DMS79 treated with DMSO at 0.1 percent for 48 hours (cell line): ENCODE results near the gene GATC.
A peak's percentile ranks its signal among the peaks of the same experiment; 100 is the strongest.
"Not testable (repeated sequence)": the region's sequence is repeated elsewhere in the genome, so short reads cannot be mapped to it uniquely, and the experiment has no call there.

Source experiments
- DNase-seq: peaks from one replicate; lab custom pipeline; 2025; lab: John Stamatoyannopoulos, UW

The GATC gene

GRCh38 chr12:120437735-120438494 is 8.3 kb upstream of the GATC start, which contains the start of gene COX6A1:
COX6A1 (plus strand) TSS chr12:120438113; CDS start chr12:120438127, 14 bp downstream.
- DNase-seq, result peak; percentile 99

GRCh38 chr12:120438495-120439198 is 7.6 kb upstream of the GATC start:
- DNase-seq, result no peak

GRCh38 chr12:120439646-120440247 is 6.5 kb upstream of the GATC start:
- DNase-seq, result peak; percentile 35

GRCh38 chr12:120444676-120445075 is 1.6 kb upstream of the GATC start:
- DNase-seq, result no peak

- DNase-seq, result not testable (repeated sequence)
Observed at GRCh38 chr12:120446844-120447178, 567 bp downstream of the GATC start.

- no peak for DNase-seq
Observed at GRCh38 chr12:120447992-120448391, 1.7 kb downstream of the GATC start.

- not testable (repeated sequence) for DNase-seq
Observed at GRCh38 chr12:120452524-120452923, 6.3 kb downstream of the GATC start.

- no peak for DNase-seq
Observed at GRCh38 chr12:120453060-120453750, 7.0 kb downstream of the GATC start.

- DNase-seq, result no peak
Observed at GRCh38 chr12:120453977-120454376, 7.7 kb downstream of the GATC start.

GRCh38 chr12:120455302-120455701 is 9.1 kb downstream of the GATC start:
- DNase-seq, result no peak

GRCh38 chr12:120457133-120457532 is 10.9 kb downstream of the GATC start:
- DNase-seq, result no peak

- no peak for DNase-seq
Observed at GRCh38 chr12:120460157-120460556, 13.9 kb downstream of the GATC start.

GRCh38 chr12:120462099-120462640 is 15.9 kb downstream of the GATC start:
- DNase-seq, result no peak

- no peak for DNase-seq
Observed at GRCh38 chr12:120463712-120464111, 17.5 kb downstream of the GATC start.

- no peak for DNase-seq
Observed at GRCh38 chr12:120465756-120466155, 19.5 kb downstream of the GATC start.

- no peak for DNase-seq
Observed at GRCh38 chr12:120466560-120467315, 20.5 kb downstream of the GATC start.

- no peak for DNase-seq
Observed at GRCh38 chr12:120467439-120467838, 21.2 kb downstream of the GATC start.

- no peak for DNase-seq
Observed at GRCh38 chr12:120468325-120468820, 22.1 kb downstream of the GATC start.

GRCh38 chr12:120468821-120469449 is 22.7 kb downstream of the GATC start:
- no peak for DNase-seq

- DNase-seq, result peak; percentile 88
Observed at GRCh38 chr12:120469450-120470149, 23.4 kb downstream of the GATC start, which contains the start of gene SRSF9. SRSF9 (minus strand) TSS chr12:120469748; CDS start chr12:120469609, 139 bp downstream.
